Measurements from ENCODE around the gene HPGD. TPM values are rescaled to one million over a fixed set of nuclear protein-coding genes. Genes with fewer than 3 reads are reported as not detected.

Gene HPGD
- total RNA-seq, 3 donors from 2014 or later, result 9.8 to 137 (median 10.5) TPM

DNA sequence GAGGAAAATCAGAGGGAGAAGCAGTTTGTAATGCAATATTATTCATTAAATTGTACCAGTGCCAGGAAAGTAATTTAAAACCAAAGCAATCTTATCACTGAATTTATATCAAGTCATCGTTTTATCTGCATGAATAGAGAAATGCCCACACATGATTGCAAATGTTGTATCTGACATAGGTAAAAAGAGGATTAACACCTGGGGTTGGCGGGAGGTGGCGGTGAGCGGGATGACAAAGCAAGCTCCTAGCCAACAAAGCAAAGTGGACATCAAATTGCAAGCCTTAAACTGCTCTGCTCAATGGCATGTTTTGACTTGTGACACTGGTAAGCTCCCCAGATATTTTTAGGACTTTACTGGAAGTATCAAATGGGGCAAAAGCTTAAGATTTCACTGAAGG is 16.4 kb downstream of the HPGD start:
- H3K27me3 ChIP-seq, result no peaks in the 10 kb centered on the region
- no peak for DNase-seq (ENCODE audit: low spot score in 2 of 2)
- H3K27ac ChIP-seq, result no peak overlapping the region
- no peak overlapping the region for H3K4me3 ChIP-seq
- no peaks in the 10 kb centered on the region for H3K36me3 ChIP-seq
- TF ChIP-seq CTCF (IDR thresholded peaks at IDR 0.05) (no peak), POLR2AphosphoS5 (IDR thresholded peaks at IDR 0.05) (no peak), POLR2A (IDR thresholded peaks at IDR 0.05) (no peak)
- no peaks in the 10 kb centered on the region for H3K4me1 ChIP-seq
- intact Hi-C loops (cut with DNase I; ENCODE audit: low total_unique reads), result no loop called here
- H3K9me3 ChIP-seq, result no peaks in the 10 kb centered on the region

GRCh38 chr4:174505007-174505406 is 17.3 kb downstream of the HPGD start:
- Histone ChIP-seq H3K27ac (no peak overlapping the region), H3K9me3 (no peaks in the 10 kb centered on the region), H3K27me3 (no peaks in the 10 kb centered on the region), H3K4me1 (no peaks in the 10 kb centered on the region), H3K36me3 (no peaks in the 10 kb centered on the region), H3K4me3 (no peak overlapping the region)
- no peak for DNase-seq (ENCODE audit: low spot score in 2 of 2)
- intact Hi-C loops (cut with DNase I; ENCODE audit: low total_unique reads), result no loop called here
- TF ChIP-seq POLR2AphosphoS5 (IDR thresholded peaks at IDR 0.05) (no peak), POLR2A (IDR thresholded peaks at IDR 0.05) (no peak), CTCF (IDR thresholded peaks at IDR 0.05) (no peak)

DNA sequence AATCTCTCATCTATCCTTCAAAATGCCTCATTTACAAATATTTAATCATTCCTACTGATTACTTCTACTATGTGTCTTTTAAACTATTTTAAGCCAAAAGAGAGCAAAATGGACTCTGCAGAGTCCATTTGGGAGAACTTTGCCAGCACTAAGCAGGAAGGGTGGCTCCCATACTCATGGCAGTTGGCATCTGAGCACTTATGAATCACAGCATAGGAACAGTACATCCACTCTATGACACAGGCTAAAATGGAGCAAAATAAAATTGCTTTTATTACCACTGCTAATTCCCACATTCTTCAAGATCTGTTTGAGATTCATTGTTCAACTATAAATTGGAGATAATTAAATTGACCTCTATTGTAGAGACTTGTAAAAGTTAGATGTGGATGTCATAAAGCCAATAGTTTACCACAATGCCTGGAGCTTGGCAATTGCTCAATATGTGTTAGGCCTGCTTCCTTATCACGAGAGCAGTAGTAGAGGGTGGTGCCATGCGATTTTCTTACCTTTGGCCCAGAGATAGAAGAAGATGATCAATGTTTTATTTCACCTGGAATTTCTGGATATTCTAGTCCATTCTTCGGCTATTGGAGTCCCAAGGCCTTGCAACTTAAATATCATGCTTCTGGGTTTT is 19.1 kb downstream of the HPGD start:
- no peak overlapping the region for H3K4me3 ChIP-seq
- TF ChIP-seq POLR2A (IDR thresholded peaks at IDR 0.05) (no peak), POLR2AphosphoS5 (IDR thresholded peaks at IDR 0.05) (no peak), CTCF (IDR thresholded peaks at IDR 0.05) (no peak)
- H3K27me3 ChIP-seq, result no peaks in the 10 kb centered on the region
- DNase-seq (ENCODE audit: low spot score in 2 of 2), result no peak
- no peaks in the 10 kb centered on the region for H3K4me1 ChIP-seq
- H3K36me3 ChIP-seq, result no peaks in the 10 kb centered on the region
- intact Hi-C loops (cut with DNase I; ENCODE audit: low total_unique reads), result no loop called here
- H3K27ac ChIP-seq, result no peak overlapping the region
- no peaks in the 10 kb centered on the region for H3K9me3 ChIP-seq

GRCh38 chr4:174496631-174497432 is 25.5 kb downstream of the HPGD start:
- Histone ChIP-seq H3K9me3 (no peaks in the 10 kb centered on the region), H3K4me3 (no peak overlapping the region), H3K27me3 (no peaks in the 10 kb centered on the region), H3K27ac (no peak overlapping the region), H3K36me3 (no peaks in the 10 kb centered on the region), H3K4me1 (no peaks in the 10 kb centered on the region)
- TF ChIP-seq POLR2A (IDR thresholded peaks at IDR 0.05), result no peak
- intact Hi-C loops (cut with DNase I; ENCODE audit: low total_unique reads), result no loop called here
- no peak for DNase-seq (ENCODE audit: low spot score in 2 of 2)

DNA sequence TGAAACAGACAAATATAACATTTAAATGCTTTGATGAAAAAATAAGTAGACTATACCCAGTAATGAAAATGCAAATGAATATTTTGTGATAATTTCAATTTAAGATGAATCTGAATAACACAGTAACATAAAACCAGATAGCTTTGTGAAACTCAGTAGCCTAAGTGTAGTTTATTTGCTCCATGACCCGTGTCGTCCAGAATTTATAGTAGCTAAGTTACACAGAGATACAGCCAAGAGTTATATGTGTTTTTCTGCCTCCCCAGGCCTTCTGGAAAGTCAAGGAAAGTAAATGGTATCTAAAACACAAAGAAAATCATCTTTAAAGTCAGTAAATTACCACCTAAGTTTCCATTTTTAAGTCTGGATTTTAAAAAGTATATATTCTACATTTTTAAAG is 26.7 kb downstream of the HPGD start:
- no peaks in the 10 kb centered on the region for H3K27me3 ChIP-seq
- no peaks in the 10 kb centered on the region for H3K9me3 ChIP-seq
- H3K4me3 ChIP-seq, result no peak overlapping the region
- H3K4me1 ChIP-seq, result no peaks in the 10 kb centered on the region
- no peak overlapping the region for H3K27ac ChIP-seq
- TF ChIP-seq POLR2AphosphoS5 (IDR thresholded peaks at IDR 0.05) (no peak), CTCF (IDR thresholded peaks at IDR 0.05) (no peak), POLR2A (IDR thresholded peaks at IDR 0.05) (no peak)
- no peaks in the 10 kb centered on the region for H3K36me3 ChIP-seq
- intact Hi-C loops (cut with DNase I; ENCODE audit: low total_unique reads), result no loop called here
- no peak for DNase-seq (ENCODE audit: low spot score in 2 of 2)
